H1 (cell line): ENCODE results near the gene SNTG2. TPM values are rescaled to one million over a fixed set of nuclear protein-coding genes. Genes with fewer than 3 reads are reported as not detected.

Experiments used
- CTCF ChIA-PET: fragments of 300-600 bp; sonication (Branson Sonifier 250); formaldehyde crosslinking; loops from one replicate; lab custom pipeline; 2021; ENCODE audit not compliant: partially characterized antibody; lab: Charles Lee
- POLR2A ChIA-PET: fragments of 300-600 bp; sonication (Branson Sonifier 250); formaldehyde crosslinking; loops from one replicate; lab custom pipeline; 2021; ENCODE audit warnings: inconsistent platforms; ENCODE audit not compliant: partially characterized antibody; lab: Charles Lee
- DNase-seq, 2 experiments: peaks; one replicate each; pipeline versions ENCODE4 v3.0.0 to v3.0.0-alpha.2; 2010 to 2022; ENCODE audit warnings: low spot score in 2 of 2, low read depth in 1 of 2, mixed read lengths in 1 of 2
- FAIRE-seq: peaks from 2 replicates; lab custom pipeline; 2011; peaks lifted over from hg19 to GRCh38; lab: Jason Lieb, UNC
- H2AFZ ChIP-seq: 2 replicates; pipeline ENCODE4 v1.8.1; 2012; ENCODE audit warnings: low read length, inconsistent platforms
- H2AK5ac ChIP-seq: 2 replicates; pipeline ENCODE4 v1.6.1; 2013; ENCODE audit warnings: low read depth, low read length
- H2BK120ac ChIP-seq: replicated peaks from 2 replicates; pipeline ENCODE3; 2013; ENCODE audit warnings: low read depth, low read length, inconsistent platforms
- H2BK12ac ChIP-seq: 2 replicates; pipeline ENCODE4 v1.6.1; 2013; ENCODE audit warnings: low read depth, low read length
- H2BK15ac ChIP-seq: 2 replicates; pipeline ENCODE4 v1.6.1; 2013; ENCODE audit warnings: low read length
- H2BK20ac ChIP-seq: 2 replicates; pipeline ENCODE4 v1.6.1; 2013; ENCODE audit warnings: low read length
- H2BK5ac ChIP-seq: 2 replicates; pipeline ENCODE4 v1.6.1; 2013; ENCODE audit warnings: low read depth, low read length
- H3K14ac ChIP-seq: 2 replicates; pipeline ENCODE4 v1.6.1; 2013; ENCODE audit warnings: inconsistent platforms; ENCODE audit not compliant: insufficient read length
- H3K18ac ChIP-seq: 2 replicates; pipeline ENCODE4 v1.6.1; 2013; ENCODE audit warnings: low read length; ENCODE audit errors: extremely low read depth
- H3K23ac ChIP-seq: 2 replicates; pipeline ENCODE4 v1.6.1; 2013; ENCODE audit warnings: inconsistent platforms; ENCODE audit not compliant: insufficient read length
- H3K23me2 ChIP-seq: 2 replicates; pipeline ENCODE4 v1.6.1; 2013; ENCODE audit warnings: low read depth, low read length
- H3K27ac ChIP-seq: 2 replicates; pipeline ENCODE4 v1.6.1; 2011; ENCODE audit warnings: low read depth, low read length, inconsistent platforms
- H3K27me3 ChIP-seq, 4 experiments: replicated peaks in 1 of 4; 1 replicate in 1 of 4; 2 replicates in 3 of 4; pipeline versions ENCODE4 v1.6.1 to v1.8.1; 2011 to 2013; ENCODE audit warnings: low read length in 3 of 4, mild to moderate bottlenecking in 3 of 4, inconsistent platforms in 2 of 4, mixed read lengths in 2 of 4, moderate library complexity in 1 of 4; ENCODE audit not compliant: control insufficient read depth in 3 of 4, insufficient read depth in 3 of 4; ENCODE audit errors: extremely low read depth in 1 of 4
- H3K36me3 ChIP-seq, 4 experiments: 2 replicates each; pipeline versions ENCODE4 v1.6.1 to v1.8.1; 2011 to 2013; ENCODE audit warnings: mild to moderate bottlenecking in 4 of 4, low read length in 3 of 4, moderate library complexity in 2 of 4, control low read depth in 1 of 4, inconsistent platforms in 1 of 4; ENCODE audit not compliant: insufficient read depth in 4 of 4, control insufficient read depth in 2 of 4
- H3K4ac ChIP-seq: replicated peaks from 2 replicates; pipeline ENCODE3; 2013; ENCODE audit warnings: low read length, low read depth, mixed read lengths, inconsistent platforms; ENCODE audit not compliant: insufficient read length
- H3K4me1 ChIP-seq, 4 experiments: replicated peaks in 1 of 4; 1 replicate in 1 of 4; 2 replicates in 3 of 4; pipeline versions ENCODE4 v1.6.1 to v1.8.1; 2011 to 2013; ENCODE audit warnings: low read length in 3 of 4, inconsistent platforms in 2 of 4, mixed read lengths in 1 of 4; ENCODE audit not compliant: insufficient read depth in 4 of 4, control insufficient read depth in 3 of 4
- H3K4me2 ChIP-seq, 2 experiments: 2 replicates each; pipeline versions ENCODE4 v1.6.1 to v1.8.1; 2011 to 2013; ENCODE audit warnings: low read depth in 2 of 2, low read length in 2 of 2, control low read depth in 1 of 2, inconsistent platforms in 1 of 2, mild to moderate bottlenecking in 1 of 2; ENCODE audit not compliant: insufficient read depth in 1 of 2
- H3K4me3 ChIP-seq, 4 experiments: fragments of 200-600, 300-600 bp in 1 of 4; sonication (generic), shearing (Covaris generic), sonication (Bioruptor Twin) in 1 of 4; 2 replicates each; pipeline versions ENCODE4 v1.5.1 to v1.8.1; 2011 to 2016; ENCODE audit warnings: low read length in 4 of 4, low read depth in 3 of 4, control low read depth in 2 of 4, inconsistent platforms in 2 of 4, mild to moderate bottlenecking in 2 of 4, mixed read lengths in 1 of 4, moderate library complexity in 1 of 4; ENCODE audit not compliant: insufficient read depth in 2 of 4; ENCODE audit errors: extremely low read depth in 1 of 4
- H3K56ac ChIP-seq: replicated peaks from 2 replicates; pipeline ENCODE3; 2013; ENCODE audit warnings: low read depth, mild to moderate bottlenecking, mixed read lengths, low read length, inconsistent platforms; ENCODE audit not compliant: insufficient read length
- H3K79me1 ChIP-seq: 2 replicates; pipeline ENCODE4 v1.6.1; 2013; ENCODE audit warnings: low read depth, low read length, control low read depth
- H3K79me2 ChIP-seq, 2 experiments: 2 replicates each; pipeline versions ENCODE4 v1.6.1 to v1.8.1; 2012 to 2013; ENCODE audit warnings: low read length in 2 of 2, mild to moderate bottlenecking in 2 of 2, inconsistent platforms in 1 of 2; ENCODE audit not compliant: insufficient read depth in 2 of 2, control insufficient read depth in 1 of 2
- H3K9ac ChIP-seq, 4 experiments: replicated peaks in 1 of 4; 1 replicate in 1 of 4; 2 replicates in 3 of 4; pipeline versions ENCODE4 v1.6.1 to v1.8.1; 2011 to 2013; ENCODE audit warnings: low read depth in 3 of 4, low read length in 3 of 4, control low read depth in 2 of 4, mild to moderate bottlenecking in 2 of 4, moderate library complexity in 2 of 4, inconsistent platforms in 1 of 4; ENCODE audit errors: extremely low read depth in 1 of 4
- H3K9me3 ChIP-seq, 2 experiments: 2 replicates each; pipeline versions ENCODE4 v1.6.1 to v1.8.1; 2012 to 2013; ENCODE audit warnings: mild to moderate bottlenecking in 2 of 2, moderate library complexity in 2 of 2, control low read depth in 1 of 2, inconsistent platforms in 1 of 2, low read depth in 1 of 2, low read length in 1 of 2, mixed read lengths in 1 of 2; ENCODE audit not compliant: insufficient read depth in 2 of 2
- H4K20me1 ChIP-seq, 2 experiments: replicated peaks in 1 of 2; 2 replicates each; pipeline versions ENCODE3 to v1.8.1; 2011 to 2013; ENCODE audit warnings: inconsistent platforms in 2 of 2, low read length in 2 of 2, mild to moderate bottlenecking in 1 of 2; ENCODE audit not compliant: insufficient read depth in 2 of 2, control insufficient read depth in 1 of 2
- H4K5ac ChIP-seq: 2 replicates; pipeline ENCODE4 v1.6.1; 2013; ENCODE audit warnings: low read length, low read depth, mixed read lengths, inconsistent platforms; ENCODE audit not compliant: insufficient read length
- H4K8ac ChIP-seq: 2 replicates; pipeline ENCODE4 v1.8.0; 2013; ENCODE audit warnings: mild to moderate bottlenecking, moderate library complexity, low read length, inconsistent platforms; ENCODE audit not compliant: insufficient read depth; ENCODE audit errors: extremely low read depth
- H4K91ac ChIP-seq: replicated peaks from 2 replicates; pipeline ENCODE3; 2013; ENCODE audit warnings: low read length, mixed read lengths, inconsistent platforms; ENCODE audit not compliant: insufficient read length
- BACH1 ChIP-seq: IDR thresholded peaks from 2 replicates; pipeline ENCODE4 v1.6.1; 2012; ENCODE audit warnings: low read length, improper control_type of control experiment
- CREB1 ChIP-seq: IDR thresholded peaks from 2 replicates; pipeline ENCODE4 v1.6.1; 2012; ENCODE audit warnings: inconsistent platforms
- CTBP2 ChIP-seq: IDR thresholded peaks from 2 replicates; pipeline ENCODE4 v1.7.0; 2011; ENCODE audit warnings: borderline replicate concordance, mild to moderate bottlenecking, moderate library complexity, mixed read lengths, low read length; ENCODE audit not compliant: insufficient read depth, insufficient read length
- E2F6 ChIP-seq: IDR thresholded peaks from 2 replicates; pipeline ENCODE4 v1.6.1; 2012; ENCODE audit warnings: inconsistent platforms
- GABPA ChIP-seq: IDR thresholded peaks from 2 replicates; pipeline ENCODE4 v1.6.1; 2011; ENCODE audit warnings: mild to moderate bottlenecking, low read length, moderate library complexity, borderline replicate concordance; ENCODE audit not compliant: insufficient read depth
- HDAC2 ChIP-seq, 2 experiments: fragments of 300-600 bp in 1 of 2; sonication (generic) in 1 of 2; IDR thresholded peaks; 2 replicates each; pipeline ENCODE4 v1.6.1; 2011 to 2012; ENCODE audit warnings: low read depth in 2 of 2, low read length in 2 of 2, mild to moderate bottlenecking in 2 of 2, moderate library complexity in 2 of 2, borderline replicate concordance in 1 of 2, inconsistent platforms in 1 of 2
- KDM4A ChIP-seq: IDR thresholded peaks from one replicate; pipeline ENCODE4 v1.7.1; 2012; ENCODE audit warnings: low read depth, mild to moderate bottlenecking, moderate library complexity, low read length, inconsistent platforms; ENCODE audit not compliant: severe bottlenecking
- POLR2A ChIP-seq, 2 experiments: IDR thresholded peaks; 1 replicate in 1 of 2; 2 replicates in 1 of 2; pipeline ENCODE4 v1.6.1; 2011; ENCODE audit warnings: low read depth in 2 of 2, low read length in 2 of 2, mild to moderate bottlenecking in 2 of 2; ENCODE audit errors: control extremely low read depth in 1 of 2
- RBBP5 ChIP-seq: IDR thresholded peaks from 2 replicates; pipeline ENCODE4 v1.7.1; 2012; ENCODE audit warnings: low read depth, mild to moderate bottlenecking, inconsistent platforms, low read length, moderate library complexity, borderline replicate concordance
- USF2 ChIP-seq: IDR thresholded peaks from 2 replicates; pipeline ENCODE4 v1.6.1; 2011; ENCODE audit warnings: low read length, improper control_type of control experiment
- WGBS, 2 experiments: shearing (Covaris generic) in 1 of 2; methylation state at CpG; one replicate each; pipeline versions ENCODE4 v1.1.6 to v1.1.7; 2013 to 2015; ENCODE audit warnings: low lambda C conversion rate in 2 of 2, mixed read lengths in 2 of 2, inconsistent platforms in 1 of 2, low coverage in 1 of 2, missing lambda C conversion rate in 1 of 2; ENCODE audit not compliant: insufficient replicate concordance in 2 of 2, insufficient coverage in 1 of 2, insufficient read length in 1 of 2; ENCODE audit errors: extremely low coverage in 1 of 2, missing lambda C conversion rate in 1 of 2; 5-methylcytosine and 5-hydroxymethylcytosine counted together
- polyA plus RNA-seq, 7 experiments: library from polyadenylated mRNA; depleted of rRNA in 3 of 7; stranded (reverse) in 5 of 7; unstranded in 2 of 7; fragments of >200 nt in 5 of 7; fragments of 200-250 nt in 2 of 7; gene quantifications; 1 replicate in 5 of 7; 2 replicates in 1 of 7; 4 replicates in 1 of 7; pipeline versions ENCODE4 v1.2.1 to v1.2.3, GENCODE V29; 2011 to 2013; ENCODE audit warnings: missing spikeins in 2 of 7, mixed read lengths in 2 of 7
- total RNA-seq: library from RNA; stranded (reverse); fragmentation: NEBNext Ultra II Directional; extraction: Animal tissue kit (Norgen Biotek cat#: 25700); gene quantifications from 2 replicates; pipeline ENCODE4 v1.2.1, GENCODE V29; 2021

SNTG2 gene
- total and polyA plus RNA-seq, 2 of the 8 experiments (the other 6 are each of a cell fraction or from before 2014, with no cell fraction given): 6.6 to 18.1 TPM

- POLR2A ChIA-PET: interaction anchor here (1.0 kb wide), 1 partner anchor 10 kb away, joined by 4 read pairs; no protein-coding TSS in a partner anchor
- peaks cover 0 to 3% (median 0%) of the 10 kb centered on the region in 4 experiments; a peak in 1 of 7 replicates for H3K4me1 ChIP-seq
- peaks cover 0 to 2% of the 10 kb centered on the region in 2 experiments for H4K20me1 ChIP-seq
- no peak overlapping the region for H3K4me3 ChIP-seq
- H3K9me3 ChIP-seq: no peaks in the 10 kb centered on the region
- no peak overlapping the region for H2AFZ ChIP-seq
- no peak overlapping the region for H2BK20ac ChIP-seq
- no peak overlapping the region for H2AK5ac ChIP-seq
- no peak overlapping the region; the same call in 1 of the 2 replicates for H4K8ac ChIP-seq
- H2BK120ac ChIP-seq: no peak overlapping the region
- DNase-seq: no peak
- no peak overlapping the region for H3K56ac ChIP-seq
- no peak overlapping the region for H3K27ac ChIP-seq
- H3K79me1 ChIP-seq: no peaks in the 10 kb centered on the region
- H4K91ac ChIP-seq: no peak overlapping the region
- H3K18ac ChIP-seq: no peak overlapping the region
- H3K23ac ChIP-seq: no peak overlapping the region
- no peak overlapping the region for H2BK15ac ChIP-seq
- H3K27me3 ChIP-seq: peaks cover 0 to 2% (median 0%) of the 10 kb centered on the region in 4 experiments; a peak in 1 of 7 replicates
- CTCF ChIA-PET: interaction anchor here (0.8 kb wide), 1 partner anchor 10 kb away, joined by 3 read pairs; no protein-coding TSS in a partner anchor
- H2BK12ac ChIP-seq: no peak overlapping the region
- WGBS, 2 experiments: 85% methylated on average over 17 of the region's 17 CpGs; no CpG with 5 or more reads in 1 of the 2 experiments
- no peak for FAIRE-seq
- no peak overlapping the region for H3K4me2 ChIP-seq
- H3K36me3 ChIP-seq: no peaks in the 10 kb centered on the region
- no peak overlapping the region for H3K4ac ChIP-seq
- H3K9ac ChIP-seq: no peak overlapping the region
- no peak overlapping the region for H2BK5ac ChIP-seq
- H4K5ac ChIP-seq: no peak overlapping the region
- no peak overlapping the region for H3K14ac ChIP-seq
- no peaks in the 10 kb centered on the region for H3K23me2 ChIP-seq
- H3K79me2 ChIP-seq: no peaks in the 10 kb centered on the region
- TF ChIP-seq CREB1: no peak
- no peak for TF ChIP-seq HDAC2 (IDR thresholded peaks at IDR 0.05; ENCODE audit: borderline replicate concordance in 1 of 2, low read depth in 2 of 2, low read length in 2 of 2)
- TF ChIP-seq GABPA: no peak
- TF ChIP-seq POLR2A (IDR thresholded peaks at IDR 0.05; ENCODE audit: control extremely low read depth in 1 of 2, low read depth in 2 of 2, low read length in 2 of 2): no peak
- TF ChIP-seq USF2: no peak
- no peak for TF ChIP-seq KDM4A
- TF ChIP-seq RBBP5: no peak
- no peak for TF ChIP-seq E2F6
- no peak for TF ChIP-seq BACH1
- TF ChIP-seq CTBP2: no peak
These were observed 346.9 kb downstream of the SNTG2 start for GRCh38 chr2:1297372-1298159.
